ENCODE results near the gene GNAQ.

The GNAQ gene

GRCh38 chr9:77833561-77834429 lies 197.8 kb downstream of the GNAQ start:
- DNase-seq = no peak

GRCh38 chr9:77832639-77833038 lies 199.0 kb downstream of the GNAQ start:
- DNase-seq = no peak

GRCh38 chr9:77831781-77832180 lies 199.8 kb downstream of the GNAQ start:
- DNase-seq = no peak

GRCh38 chr9:77830618-77831285 lies 200.9 kb downstream of the GNAQ start:
- DNase-seq = no peak

GRCh38 chr9:77829420-77829819 lies 202.2 kb downstream of the GNAQ start:
- no peak for DNase-seq

- DNase-seq = no peak
These were observed 204.4 kb downstream of the GNAQ start for GRCh38 chr9:77827104-77827784.

- DNase-seq = no peak
These were observed 205.0 kb downstream of the GNAQ start for GRCh38 chr9:77826621-77827020.

GRCh38 chr9:77826116-77826515 lies 205.5 kb downstream of the GNAQ start:
- no peak for DNase-seq

- DNase-seq = no peak
These were observed 206.2 kb downstream of the GNAQ start for GRCh38 chr9:77825361-77825760.

- no peak for DNase-seq
These were observed 211.2 kb downstream of the GNAQ start for GRCh38 chr9:77820293-77820954.

- no peak for DNase-seq
These were observed 212.0 kb downstream of the GNAQ start for GRCh38 chr9:77819657-77820056.

GRCh38 chr9:77817590-77818311 lies 213.9 kb downstream of the GNAQ start:
- DNase-seq = no peak

- DNase-seq = no peak
These were observed 214.8 kb downstream of the GNAQ start for GRCh38 chr9:77816641-77817341.

- no peak for DNase-seq
These were observed 216.4 kb downstream of the GNAQ start for GRCh38 chr9:77815260-77815659.

- DNase-seq = no peak
These were observed 219.8 kb downstream of the GNAQ start for GRCh38 chr9:77811832-77812231.

- no peak for DNase-seq
These were observed 220.9 kb downstream of the GNAQ start for GRCh38 chr9:77810637-77811119.

GRCh38 chr9:77810047-77810446 lies 221.6 kb downstream of the GNAQ start:
- no peak for DNase-seq

GRCh38 chr9:77809552-77809951 lies 222.1 kb downstream of the GNAQ start:
- no peak for DNase-seq

GRCh38 chr9:77808751-77809081 lies 222.9 kb downstream of the GNAQ start:
- DNase-seq = no peak

- no peak for DNase-seq
These were observed 223.5 kb downstream of the GNAQ start for GRCh38 chr9:77807846-77808750.

- DNase-seq = no peak
These were observed 224.3 kb downstream of the GNAQ start for GRCh38 chr9:77807281-77807683.
